Esophagus squamous epithelium (tissue), 5 donors: ENCODE results near the gene CARMIL3. TPM values are rescaled to one million over a fixed set of nuclear protein-coding genes. Genes with fewer than 3 reads are reported as not detected.

Source experiments
- DNase-seq: peaks from one replicate; lab custom pipeline; 2025; lab: John Stamatoyannopoulos, UW
- H3K27ac ChIP-seq, 4 donors: fragments of 200-600 bp; sonication (generic); one replicate each; pipeline ENCODE4 v1.5.1; 2016 to 2019; ENCODE audit warnings: mild to moderate bottlenecking in 1 of 4
- H3K27me3 ChIP-seq, 4 donors: fragments of 200-600 bp; sonication (generic); 1 replicate in 3 of 4; 2 replicates in 1 of 4; pipeline versions ENCODE4 v1.5.1 to v1.6.0; 2017 to 2021; ENCODE audit warnings: antibody characterized with exemption in 1 of 4
- H3K36me3 ChIP-seq, 3 donors: fragments of 200-600 bp; sonication (generic); one replicate each; pipeline ENCODE4 v1.5.1; 2016 to 2019
- H3K4me1 ChIP-seq, 3 donors: fragments of 200-600 bp; sonication (generic); one replicate each; pipeline ENCODE4 v1.5.1; 2017 to 2019
- H3K4me3 ChIP-seq, 4 donors: fragments of 200-600 bp; sonication (generic); 1 replicate in 3 of 4; 2 replicates in 1 of 4; pipeline ENCODE4 v1.5.1; 2016 to 2019; ENCODE audit warnings: mild to moderate bottlenecking in 2 of 4, moderate library complexity in 1 of 4
- H3K9me3 ChIP-seq, 3 donors: fragments of 200-600 bp; sonication (generic); one replicate each; pipeline ENCODE4 v1.5.1; 2016 to 2019
- CTCF ChIP-seq, 6 experiments: fragments of 450-650 bp in 4 of 6; fragments of 200-600 bp in 2 of 6; sonication (generic) in 2 of 6; IDR thresholded peaks; one replicate each; pipeline ENCODE4 v1.5.1; 2016 to 2019; ENCODE audit warnings: antibody characterized with exemption in 6 of 6, mild to moderate bottlenecking in 4 of 6, moderate library complexity in 4 of 6
- POLR2A ChIP-seq, 4 donors: fragments of 450-650 bp; IDR thresholded peaks; one replicate each; pipeline ENCODE4 v1.6.1; 2017; ENCODE audit warnings: antibody characterized with exemption in 4 of 4, mild to moderate bottlenecking in 4 of 4, moderate library complexity in 3 of 4
- WGBS, 2 donors: methylation state at CpG; one replicate each; pipeline ENCODE4 v1.1.5; 2018; 5-methylcytosine and 5-hydroxymethylcytosine counted together
- intact Hi-C: fragments of 100-400 bp; cut with DNase I; formaldehyde crosslinking; loops from one replicate; pipeline ENCODE4 v1.15.0; 2022
- total RNA-seq, 4 donors: library from RNA; depleted of rRNA; stranded (reverse); fragments of >200 nt; gene quantifications; one replicate each; pipeline ENCODE4 v1.1.0, GENCODE V29; 2016
- donor health status: DM: yes; HTN: yes; CAD: no.

CARMIL3 gene
- total RNA-seq, 4 donors from 2014 or later: 0.38 to 1.2 (median 0.86) TPM

GRCh38 chr14:24074625-24075484 is 23.0 kb downstream of the CARMIL3 start:
- H3K36me3 ChIP-seq: no peaks in the 10 kb centered on the region
- no peak for DNase-seq
- intact Hi-C loops: no loop called here
- H3K27me3 ChIP-seq: peaks cover 0 to 21% (median 0%) of the 10 kb centered on the region in 4 donors
- WGBS, 2 donors: 75 to 77% methylated on average over 4 to 8 of the region's 11 CpGs
- no peaks in the 10 kb centered on the region for H3K9me3 ChIP-seq
- no peak overlapping the region for H3K27ac ChIP-seq
- no peak for TF ChIP-seq CTCF (IDR thresholded peaks at IDR 0.05)
- no peak for TF ChIP-seq POLR2A (IDR thresholded peaks at IDR 0.05)
- H3K4me3 ChIP-seq: no peak overlapping the region
- H3K4me1 ChIP-seq: peaks cover 0 to 22% (median 11%) of the 10 kb centered on the region in 3 donors

DNA sequence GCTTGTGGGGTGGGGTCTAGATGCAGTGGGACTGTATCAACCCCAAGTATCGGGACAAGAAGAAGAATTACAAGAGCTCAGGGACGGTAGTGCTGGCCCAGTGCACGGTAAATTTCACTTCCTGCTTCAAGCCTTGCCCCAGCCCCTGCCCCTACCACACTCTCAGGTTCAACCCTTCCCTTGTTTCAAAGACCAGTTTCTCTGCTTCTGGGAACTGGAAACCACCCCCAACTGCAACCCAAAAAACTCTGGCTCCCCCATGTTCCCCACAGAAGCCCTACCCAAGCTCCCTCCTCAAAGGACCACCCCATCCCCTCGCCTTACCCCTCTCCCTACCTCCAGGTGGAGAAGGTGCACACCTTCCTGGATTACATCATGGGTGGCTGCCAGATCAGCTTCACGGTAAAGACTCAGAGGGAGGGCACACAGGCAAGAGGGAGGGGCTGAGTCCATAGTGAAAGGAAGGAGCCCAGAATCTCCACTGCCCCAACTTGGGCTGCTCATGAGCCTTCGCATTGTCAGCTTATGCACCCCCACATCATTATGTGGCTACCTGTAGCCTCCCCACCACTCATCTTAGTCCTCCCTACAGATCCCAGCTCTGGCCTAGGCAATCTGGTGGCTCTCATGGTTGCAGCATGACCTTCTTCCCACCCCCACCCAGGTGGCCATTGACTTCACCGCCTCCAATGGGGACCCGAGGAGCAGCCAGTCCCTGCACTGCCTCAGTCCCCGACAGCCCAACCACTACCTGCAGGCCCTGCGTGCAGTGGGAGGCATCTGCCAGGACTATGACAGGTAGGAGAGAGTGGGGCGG is 23.9 kb downstream of the CARMIL3 start:
- Histone ChIP-seq H3K9me3 (no peaks in the 10 kb centered on the region), H3K27ac (no peak overlapping the region), H3K4me3 (no peak overlapping the region), H3K36me3 (no peaks in the 10 kb centered on the region), H3K4me1 (peaks cover 0 to 28% (median 14%) of the 10 kb centered on the region in 3 donors), H3K27me3 (peaks cover 0 to 21% (median 0%) of the 10 kb centered on the region in 4 donors)
- 76 to 78% methylated on average over 5 to 10 of the region's 11 CpGs for WGBS, 2 donors
- intact Hi-C loops: no loop called here
- DNase-seq: no peak
- TF ChIP-seq POLR2A (IDR thresholded peaks at IDR 0.05) (no peak), CTCF (IDR thresholded peaks at IDR 0.05) (no peak)

GRCh38 chr14:24076302-24076601 is 24.4 kb downstream of the CARMIL3 start:
- H3K9me3 ChIP-seq: no peaks in the 10 kb centered on the region
- DNase-seq: no peak
- H3K4me1 ChIP-seq: peaks cover 0 to 33% (median 16%) of the 10 kb centered on the region in 3 donors
- H3K27ac ChIP-seq: no peak overlapping the region
- H3K4me3 ChIP-seq: no peak overlapping the region
- WGBS, 2 donors: 85 to 88% methylated on average over 9 to 10 of the region's 10 CpGs
- TF ChIP-seq CTCF (IDR thresholded peaks at IDR 0.05): no peak
- TF ChIP-seq POLR2A (IDR thresholded peaks at IDR 0.05): no peak
- peaks cover 0 to 19% (median 0%) of the 10 kb centered on the region in 4 donors for H3K27me3 ChIP-seq
- H3K36me3 ChIP-seq: no peaks in the 10 kb centered on the region
- intact Hi-C loops: no loop called here

DNA sequence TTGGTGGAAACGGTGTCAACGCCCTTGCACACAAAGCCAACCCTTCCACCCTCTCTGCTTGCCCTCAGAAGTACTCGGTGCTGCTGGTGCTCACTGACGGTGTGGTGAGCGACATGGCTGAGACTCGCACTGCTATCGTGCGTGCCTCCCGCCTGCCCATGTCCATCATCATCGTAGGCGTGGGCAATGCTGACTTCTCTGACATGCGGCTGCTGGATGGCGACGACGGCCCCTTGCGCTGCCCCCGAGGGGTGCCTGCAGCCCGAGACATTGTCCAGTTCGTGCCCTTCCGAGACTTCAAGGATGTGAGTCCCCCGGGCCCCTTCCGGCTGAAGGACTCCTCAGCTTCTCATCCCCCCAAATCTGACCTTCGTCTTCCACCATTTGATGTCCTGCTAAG is 25.3 kb downstream of the CARMIL3 start:
- 89 to 91% methylated on average over 7 to 23 of the region's 23 CpGs for WGBS, 2 donors
- no peak overlapping the region for H3K4me3 ChIP-seq
- no peak for TF ChIP-seq CTCF (IDR thresholded peaks at IDR 0.05)
- no peak for TF ChIP-seq POLR2A (IDR thresholded peaks at IDR 0.05)
- peaks cover 0 to 33% (median 17%) of the 10 kb centered on the region in 3 donors for H3K4me1 ChIP-seq
- H3K9me3 ChIP-seq: no peaks in the 10 kb centered on the region
- peaks cover 0 to 11% (median 0%) of the 10 kb centered on the region in 4 donors for H3K27me3 ChIP-seq
- no peak for DNase-seq
- intact Hi-C loops: no loop called here
- no peaks in the 10 kb centered on the region for H3K36me3 ChIP-seq
- no peak overlapping the region for H3K27ac ChIP-seq

DNA sequence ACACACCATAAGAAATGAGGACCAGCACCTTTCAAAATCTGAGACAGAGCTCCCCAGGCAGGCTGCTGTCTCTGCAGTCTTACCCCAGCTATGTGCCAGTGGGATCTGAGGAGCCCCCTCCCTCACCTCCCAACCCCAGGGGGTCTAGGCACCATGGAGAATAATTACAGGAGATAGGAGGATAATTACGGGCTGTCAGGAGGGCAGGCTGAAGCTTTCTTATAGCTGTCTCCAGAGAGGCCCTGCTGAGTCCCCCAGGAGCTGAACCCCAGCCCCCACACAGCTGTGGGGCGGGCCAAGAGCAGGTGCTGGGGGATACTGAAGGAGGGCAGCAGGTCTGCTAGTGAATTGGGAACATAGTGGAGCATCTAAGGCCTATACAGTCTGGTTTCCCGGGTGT is 26.3 kb downstream of the CARMIL3 start:
- DNase-seq: no peak
- WGBS, 2 donors: 85 to 95% methylated on average over 2 to 3 of the region's 3 CpGs
- TF ChIP-seq CTCF (IDR thresholded peaks at IDR 0.05) (no peak), POLR2A (IDR thresholded peaks at IDR 0.05) (no peak)
- Histone ChIP-seq H3K27ac (no peak overlapping the region), H3K9me3 (no peaks in the 10 kb centered on the region), H3K27me3 (peaks cover 0 to under 1% (median 0%) of the 10 kb centered on the region in 4 donors), H3K4me3 (no peak overlapping the region), H3K4me1 (peaks cover 0 to 22% (median 10%) of the 10 kb centered on the region in 3 donors), H3K36me3 (no peaks in the 10 kb centered on the region)
- intact Hi-C loops: no loop called here
